Middle frontal gyrus (tissue), 1 donor: ENCODE measurements around the gene MCM3AP.

Experiments used
- DNase-seq: peaks from one replicate; pipeline ENCODE4 v3.0.0-alpha.2; 2015; ENCODE audit warnings: low spot score; ENCODE audit errors: extremely low spot score

Gene MCM3AP

GRCh38 chr21:46285206-46285661 is at the start of gene MCM3AP:
TSS of gene MCM3AP (minus strand) at chr21:46285611. CDS start at chr21:46285286, 325 bp downstream.
- DNase-seq = no peak

GRCh38 chr21:46334351-46335140 is 49.1 kb upstream of the MCM3AP start:
- DNase-seq = no peak

GRCh38 chr21:46329796-46330195 is 44.4 kb upstream of the MCM3AP start:
- DNase-seq = no peak

- DNase-seq = no peak
Measured at GRCh38 chr21:46328151-46328550, 42.7 kb upstream of the MCM3AP start.

- DNase-seq = no peak
Measured at GRCh38 chr21:46327711-46328110, 42.3 kb upstream of the MCM3AP start.

- DNase-seq = no peak
Measured at GRCh38 chr21:46326110-46326703, 40.8 kb upstream of the MCM3AP start.

GRCh38 chr21:46325073-46325912 is 39.9 kb upstream of the MCM3AP start:
- DNase-seq = no peak

- DNase-seq = peak; percentile 52
Measured at GRCh38 chr21:46324390-46325072, 39.1 kb upstream of the MCM3AP start.

- peak; percentile 93 for DNase-seq
Measured at GRCh38 chr21:46323710-46324389, 38.4 kb upstream of the MCM3AP start, which contains the start of the genes C21orf58 and PCNT. TSS of gene C21orf58 (minus strand) at chr21:46323870. CDS start at chr21:46322738, 1,132 bp downstream. TSS of gene PCNT (plus strand) at chr21:46324156. CDS start at chr21:46324229, 73 bp downstream.

GRCh38 chr21:46323227-46323709 is 37.9 kb upstream of the MCM3AP start:
- DNase-seq = no peak

GRCh38 chr21:46322351-46323226 is 37.2 kb upstream of the MCM3AP start:
- DNase-seq = no peak

- DNase-seq = no peak
Measured at GRCh38 chr21:46320331-46320801, 35.0 kb upstream of the MCM3AP start.

- DNase-seq = no peak
Measured at GRCh38 chr21:46319186-46319585, 33.8 kb upstream of the MCM3AP start.

- no peak for DNase-seq
Measured at GRCh38 chr21:46318464-46318845, 33.0 kb upstream of the MCM3AP start.

- no peak for DNase-seq
Measured at GRCh38 chr21:46317710-46318463, 32.5 kb upstream of the MCM3AP start.

- DNase-seq = no peak
Measured at GRCh38 chr21:46316708-46317324, 31.4 kb upstream of the MCM3AP start.

GRCh38 chr21:46314441-46315020 is 29.1 kb upstream of the MCM3AP start:
- no peak for DNase-seq

- no peak for DNase-seq
Measured at GRCh38 chr21:46312949-46313348, 27.5 kb upstream of the MCM3AP start.
